NCI-H446 treated with DMSO at 0.1 percent for 48 hours (cell line): ENCODE measurements around the gene ZNF112.
"Not testable (repeated sequence)": the region's sequence is repeated elsewhere in the genome, so short reads cannot be mapped to it uniquely, and the experiment has no call there.

ENCODE experiments used
- DNase-seq: peaks from one replicate; lab custom pipeline; 2025; lab: John Stamatoyannopoulos, UW

The ZNF112 gene

GRCh38 chr19:44356383-44357111 lies at the start of gene ZNF112:
TSS of gene ZNF112 (minus strand) at chr19:44356680. CDS start at chr19:44340539, 16,141 bp downstream.
- DNase-seq = peak; percentile 95

GRCh38 chr19:44401139-44402115 lies 44.9 kb upstream of the ZNF112 start, which contains the start of gene ZNF285:
TSS of gene ZNF285 (minus strand) at chr19:44401608. CDS start at chr19:44397213, 4,395 bp downstream.
- no peak for DNase-seq

GRCh38 chr19:44389268-44389667 lies 32.8 kb upstream of the ZNF112 start:
- not testable (repeated sequence) for DNase-seq

GRCh38 chr19:44374789-44375188 lies 18.3 kb upstream of the ZNF112 start:
- DNase-seq = no peak

DNA sequence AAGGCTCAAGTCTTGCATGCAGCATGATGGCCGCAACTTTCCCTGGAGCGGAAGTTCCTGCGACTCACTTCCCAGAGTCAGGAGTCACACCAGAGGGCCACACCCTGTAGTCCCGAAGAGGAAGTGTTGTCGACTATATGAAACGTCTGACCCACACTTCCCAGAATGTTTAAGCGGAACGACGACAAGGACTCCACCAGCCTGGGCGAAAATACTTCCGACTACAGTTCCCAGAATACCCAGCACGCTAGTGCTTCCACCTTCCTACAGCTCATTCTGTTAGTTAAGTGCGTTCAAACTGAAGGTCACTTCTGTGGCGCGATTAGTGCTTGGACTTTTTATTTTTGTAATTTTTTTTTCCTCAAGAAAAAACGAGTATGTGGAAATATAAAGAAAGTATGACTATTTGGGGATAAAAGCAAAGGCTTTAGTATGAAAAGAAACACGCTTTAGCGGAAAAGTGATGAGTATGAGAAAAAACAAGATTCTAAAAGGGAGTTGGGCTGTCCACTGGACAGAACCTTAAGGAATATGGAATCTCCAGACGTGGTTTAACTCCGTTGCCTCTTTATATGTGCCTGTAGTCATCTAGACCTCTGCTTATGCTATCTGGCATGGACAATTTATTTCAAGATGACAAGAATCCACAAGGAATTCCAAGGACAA lies 15.5 kb upstream of the ZNF112 start:
- DNase-seq = no peak

GRCh38 chr19:44367024-44367423 lies 10.5 kb upstream of the ZNF112 start:
- no peak for DNase-seq

- DNase-seq = peak; percentile 45
Measured at GRCh38 chr19:44346556-44346955, 9.9 kb downstream of the ZNF112 start.

GRCh38 chr19:44345959-44346358 lies 10.5 kb downstream of the ZNF112 start:
- peak; percentile 91 for DNase-seq

GRCh38 chr19:44344255-44344654 lies 12.2 kb downstream of the ZNF112 start:
- DNase-seq = no peak

- DNase-seq = no peak
Measured at GRCh38 chr19:44341794-44342193, 14.7 kb downstream of the ZNF112 start.

DNA sequence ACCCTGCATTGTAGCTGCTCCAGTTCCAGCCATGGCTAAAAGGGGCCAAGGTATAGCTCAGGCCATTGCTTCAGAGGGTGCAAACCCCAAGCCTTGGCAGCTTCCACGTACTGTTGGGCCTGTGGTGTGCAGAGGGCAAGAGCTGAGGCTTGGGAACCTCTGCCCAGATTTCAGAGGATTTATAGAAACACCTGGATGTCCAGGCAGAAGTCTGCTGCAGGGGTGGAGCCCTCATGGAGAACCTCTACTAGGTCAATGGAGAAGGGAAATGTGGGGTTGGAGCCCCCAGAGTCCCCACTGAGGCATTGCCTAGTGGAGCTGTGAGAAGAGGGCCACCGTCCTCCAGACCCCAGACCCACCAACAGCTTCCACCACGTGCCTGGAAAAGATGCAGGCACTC lies 21.8 kb downstream of the ZNF112 start:
- not testable (repeated sequence) for DNase-seq

DNA sequence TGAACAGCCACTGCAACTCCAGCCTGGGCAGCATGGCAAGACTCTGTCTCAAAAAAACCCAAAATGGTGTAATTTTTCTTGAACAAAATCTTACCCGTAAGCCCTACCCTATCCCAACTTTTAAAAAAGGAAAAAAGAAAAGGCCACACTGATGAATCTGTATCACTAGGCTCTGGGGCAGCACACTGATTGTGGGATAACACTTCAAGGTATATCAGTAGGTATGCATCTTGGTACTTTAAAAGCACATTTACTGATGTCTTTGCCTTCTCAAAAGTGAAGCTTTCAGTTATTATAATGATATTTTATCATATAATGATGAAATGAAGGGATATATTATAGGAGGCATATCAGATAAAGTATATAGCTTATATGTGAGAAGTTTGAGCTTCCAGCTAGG lies 24.3 kb downstream of the ZNF112 start:
- no peak for DNase-seq

GRCh38 chr19:44315883-44316282 lies 40.6 kb downstream of the ZNF112 start:
- DNase-seq = no peak

GRCh38 chr19:44313231-44313630 lies 43.2 kb downstream of the ZNF112 start:
- no peak for DNase-seq

- DNase-seq = no peak
Measured at GRCh38 chr19:44308011-44308410, 48.5 kb downstream of the ZNF112 start.

DNA sequence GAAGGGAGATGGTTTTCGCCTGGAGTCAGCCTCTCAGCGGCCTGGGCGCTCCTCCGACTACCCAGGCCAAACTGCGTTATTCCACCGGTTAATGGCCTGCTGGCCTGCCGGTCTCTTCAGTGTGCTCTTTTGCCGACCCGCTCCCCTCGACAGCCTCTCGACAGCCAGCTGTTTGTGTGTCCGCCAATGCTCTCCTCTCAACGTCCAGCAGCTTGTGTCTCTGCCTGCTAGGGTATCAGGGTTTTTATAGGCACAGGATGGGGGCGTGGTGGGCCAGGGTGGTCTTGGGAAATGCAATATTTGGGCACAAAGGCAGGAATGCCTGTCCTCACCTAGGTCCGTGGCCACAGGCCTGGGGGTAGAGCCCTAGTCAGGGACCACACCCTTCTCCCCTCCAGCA lies 50.2 kb downstream of the ZNF112 start:
- no peak for DNase-seq

DNA sequence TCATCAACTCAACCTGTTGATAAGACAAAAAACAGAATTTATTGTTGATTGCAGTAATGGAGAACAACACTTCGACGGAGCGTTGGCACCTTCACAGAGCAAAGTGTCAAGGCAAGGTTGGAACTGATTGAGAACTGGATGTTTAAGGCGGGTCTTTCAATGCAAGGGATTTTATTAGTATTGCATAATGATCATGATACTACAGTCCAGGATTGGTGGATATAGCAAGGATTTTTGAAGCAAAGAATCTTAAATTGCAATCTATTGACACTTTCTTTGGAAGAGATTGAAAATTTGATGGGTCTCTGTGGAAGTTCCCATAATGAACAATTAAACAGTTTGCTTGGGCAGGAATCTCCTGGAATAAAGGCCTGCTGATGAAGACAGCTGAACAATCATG lies 51.0 kb downstream of the ZNF112 start:
- DNase-seq = no peak

DNA sequence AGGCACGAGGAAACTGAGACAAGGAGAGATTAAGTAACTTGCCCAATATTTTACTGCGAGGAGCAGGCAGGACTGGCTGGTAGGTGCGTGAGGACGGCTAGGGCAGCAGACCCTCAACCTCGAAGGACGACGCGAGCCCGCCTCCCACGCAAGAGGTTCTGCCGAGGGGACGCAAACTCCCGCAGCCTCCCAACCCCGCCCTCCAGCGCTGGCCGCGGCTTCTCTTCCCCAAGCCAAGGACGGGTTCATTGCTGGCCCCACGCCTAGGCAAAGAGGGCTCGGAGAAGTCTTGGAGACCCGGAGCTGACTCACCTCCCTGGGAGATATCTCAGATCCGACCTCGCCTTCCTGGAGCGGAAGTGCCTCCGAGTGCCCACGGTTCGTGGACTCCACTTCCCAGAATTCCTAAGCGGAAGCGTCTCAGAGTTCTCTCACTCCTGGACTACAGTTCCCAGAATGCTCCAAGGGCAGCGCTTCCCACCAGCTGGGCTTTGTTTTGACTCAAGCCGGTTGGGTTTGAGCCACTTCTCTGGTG lies 51.8 kb downstream of the ZNF112 start, which contains the start of gene ZNF235:
TSS of gene ZNF235 (minus strand) at position 367 of the 535 bp plus-strand sequence. CDS start 1,621 bp downstream, outside the sequence.
- DNase-seq = peak; percentile 93

DNA sequence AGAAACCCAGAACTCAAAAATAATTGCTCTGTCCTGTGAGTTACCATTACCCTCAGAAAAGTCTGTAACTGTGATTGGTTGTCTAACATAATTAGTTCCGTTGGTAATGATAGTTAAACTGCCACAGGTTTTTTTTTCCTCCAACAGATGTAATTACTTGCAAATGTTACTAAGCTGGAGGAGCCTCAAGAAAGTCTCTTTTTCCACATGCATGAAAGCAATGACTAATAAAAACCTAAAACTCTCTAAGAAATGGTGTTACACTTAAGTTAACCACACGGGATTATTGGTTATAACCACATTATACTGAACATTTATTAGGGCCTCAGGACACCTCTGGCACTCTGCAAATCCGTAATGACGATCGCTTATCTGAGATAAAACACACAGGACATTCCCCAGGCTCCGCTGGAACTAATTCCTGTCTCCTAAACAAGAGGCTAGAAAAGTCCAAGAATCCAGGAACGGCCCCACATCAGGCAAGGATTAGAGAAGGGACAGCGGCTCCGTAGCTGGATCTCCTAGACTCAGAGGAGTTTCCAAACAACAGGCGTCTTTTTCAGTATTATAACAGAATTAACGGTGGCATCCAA lies 52.4 kb downstream of the ZNF112 start:
- DNase-seq = no peak

DNA sequence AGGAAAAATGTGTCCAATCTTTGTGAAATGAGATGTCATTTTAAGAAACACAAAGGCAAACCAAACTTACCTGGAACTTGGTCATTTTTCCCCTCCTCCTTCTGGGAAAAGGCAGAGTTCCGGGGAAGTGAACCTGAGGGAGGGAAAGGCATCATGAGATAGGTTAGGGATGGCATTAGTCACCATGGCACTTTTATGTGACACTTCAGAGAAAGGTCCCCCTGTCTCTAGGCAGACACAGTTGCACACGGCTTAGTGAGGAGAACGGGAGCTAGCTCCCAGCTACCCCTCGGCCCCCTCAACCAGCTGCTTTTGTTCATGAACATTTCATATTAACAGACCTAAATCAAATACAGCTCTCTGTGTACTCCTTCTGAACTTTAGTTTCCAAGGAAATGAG lies 53.2 kb downstream of the ZNF112 start:
- no peak for DNase-seq

- no peak for DNase-seq
Measured at GRCh38 chr19:44284968-44285367, 71.5 kb downstream of the ZNF112 start.
